EH (cell line): ENCODE measurements around the gene KCNS1.

ENCODE experiments used
- DNase-seq: peaks from one replicate; pipeline ENCODE4 v3.0.0-alpha.2; 2015; ENCODE audit warnings: low read depth

KCNS1 gene

DNA sequence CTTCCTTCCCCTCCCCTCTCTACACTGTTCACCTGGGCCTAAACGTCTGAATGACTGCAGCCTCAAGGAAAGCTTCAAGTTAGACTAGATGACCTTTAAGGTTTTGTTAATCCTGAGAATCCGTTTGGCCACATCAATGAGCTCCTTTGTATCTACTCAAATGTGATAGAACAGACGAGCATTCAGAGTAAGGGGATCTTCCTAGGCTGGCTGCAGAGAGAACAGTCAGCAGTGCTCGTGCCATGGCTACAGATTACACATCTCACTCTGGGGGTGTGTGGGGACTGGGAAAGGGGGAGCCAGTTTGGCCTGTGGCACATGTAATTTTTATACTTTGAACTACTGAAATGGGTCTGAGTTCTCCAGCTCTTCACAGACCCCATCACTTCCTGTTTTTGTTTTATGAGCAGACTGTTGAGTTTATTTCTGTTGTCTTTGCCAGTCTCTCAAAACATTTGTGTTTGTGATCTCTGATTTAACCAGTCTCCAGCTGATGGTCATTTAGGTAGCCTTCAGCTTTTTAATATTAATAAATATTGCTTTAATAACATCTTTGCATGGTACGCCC is 50.9 kb downstream of the KCNS1 start:
- no peak for DNase-seq

GRCh38 chr20:45049438-45049837 is 51.5 kb downstream of the KCNS1 start:
- DNase-seq: no peak

DNA sequence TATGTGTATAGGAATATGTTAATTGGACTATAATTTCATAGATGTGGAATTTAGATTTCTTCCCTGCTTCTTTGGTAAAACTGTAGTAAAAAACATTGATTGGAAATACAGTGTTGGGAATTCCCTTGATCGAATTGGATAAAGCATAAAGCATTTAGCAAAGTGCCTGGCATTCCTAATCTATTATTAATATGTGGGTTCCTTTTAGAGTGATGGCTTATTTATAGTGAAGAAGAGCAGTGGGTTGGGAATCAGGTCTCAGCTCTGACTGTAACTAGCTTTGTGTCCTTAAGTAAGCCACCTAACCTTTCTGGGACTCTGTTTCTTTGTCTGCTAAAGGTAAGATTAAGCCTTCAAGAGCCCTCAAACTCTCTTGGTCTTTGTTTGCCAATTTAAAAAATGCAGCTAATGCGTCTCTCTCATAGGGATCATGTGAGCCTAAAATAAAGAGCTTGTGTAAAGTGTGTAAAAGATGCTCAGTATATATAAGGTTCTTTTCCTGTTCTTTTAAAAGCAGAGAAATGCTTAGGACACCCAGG is 53.3 kb downstream of the KCNS1 start:
- peak; percentile 30 for DNase-seq

- peak; percentile 17 for DNase-seq
Observed at GRCh38 chr20:45044601-45045000, 56.3 kb downstream of the KCNS1 start.

GRCh38 chr20:45044084-45044573 is 56.8 kb downstream of the KCNS1 start:
- peak; percentile 81 for DNase-seq

DNA sequence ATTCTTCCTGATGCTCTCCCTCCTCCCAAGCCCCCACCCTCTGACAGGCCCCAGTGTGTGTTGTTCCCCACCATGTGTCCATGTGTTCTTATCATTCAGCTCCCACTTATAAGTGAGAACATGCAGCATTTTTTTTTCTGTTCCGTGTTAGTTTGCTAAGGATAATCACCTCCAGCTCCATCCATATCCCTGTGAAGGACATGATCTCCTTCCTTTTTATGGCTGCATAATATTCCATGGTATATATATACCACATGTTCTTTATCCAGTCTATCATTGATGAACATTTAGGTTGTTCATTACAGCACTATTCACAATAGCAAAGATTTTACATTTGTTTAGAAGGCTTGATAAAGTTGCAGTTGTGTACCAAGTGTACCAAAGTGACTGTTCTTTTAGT is 57.9 kb downstream of the KCNS1 start:
- DNase-seq: no peak
